Mucosa of descending colon (tissue), 3 donors: ENCODE results near the gene TRMT61A. TPM values are rescaled to one million over a fixed set of nuclear protein-coding genes. Genes with fewer than 3 reads are reported as not detected.

Source experiments
- ATAC-seq: fragments of 200-7000 bp; cut with Tn5 transposase; one replicate; pipeline ENCODE4 v1.9.1; 2020; ENCODE audit warnings: mild to moderate bottlenecking, moderate library complexity
- DNase-seq, 3 donors: peaks; one replicate each; pipeline ENCODE4 v3.0.0-alpha.2; 2020
- H3K36me3 ChIP-seq: fragments of 200-600 bp; one replicate; pipeline ENCODE4 v1.8.0; 2021; ENCODE audit warnings: low read depth, mild to moderate bottlenecking
- H3K4me1 ChIP-seq: fragments of 200-600 bp; one replicate; pipeline ENCODE4 v1.8.0; 2021; ENCODE audit warnings: low read depth, mild to moderate bottlenecking
- H3K4me3 ChIP-seq: fragments of 200-600 bp; one replicate; pipeline ENCODE4 v1.8.0; 2021; ENCODE audit warnings: mild to moderate bottlenecking
- H3K9me3 ChIP-seq: fragments of 200-600 bp; one replicate; pipeline ENCODE4 v1.8.0; 2021; ENCODE audit warnings: mild to moderate bottlenecking
- intact Hi-C, 2 donors: fragments of 100-400 bp; cut with DNase I in 1 of 2; cut with micrococcal nuclease in 1 of 2; formaldehyde crosslinking; loops; one replicate each; pipeline versions ENCODE4 v1.11.0 to v1.11.1; 2022; cut with DNase I, micrococcal nuclease
- total RNA-seq, 3 donors: library from RNA; stranded (reverse); fragmentation: NEBNext Ultra II Directional in 2 of 3; extraction: Animal tissue kit (Norgen Biotek cat#: 25700) in 2 of 3; gene quantifications; one replicate each; pipeline versions ENCODE4 v1.2.1 to v1.2.4, GENCODE V29; 2021 to 2023
- TF ChIP-seq, protein P1 (sequence below): fragments of 200-600 bp; IDR thresholded peaks from one replicate; pipeline ENCODE4 v1.8.0; 2022; ENCODE audit warnings: antibody characterized with exemption, mild to moderate bottlenecking
- donor health status: DM: no; HTN: no; CAD: no; lungs with moderate emphysema.
- donor health status: DM: no; HTN: no; CAD: no.
- donor health status: DM: no; HTN: yes; CAD: no.

Gene TRMT61A
- total RNA-seq, 3 donors from 2014 or later, result 10.2 to 23.7 (median 10.5) TPM

DNA sequence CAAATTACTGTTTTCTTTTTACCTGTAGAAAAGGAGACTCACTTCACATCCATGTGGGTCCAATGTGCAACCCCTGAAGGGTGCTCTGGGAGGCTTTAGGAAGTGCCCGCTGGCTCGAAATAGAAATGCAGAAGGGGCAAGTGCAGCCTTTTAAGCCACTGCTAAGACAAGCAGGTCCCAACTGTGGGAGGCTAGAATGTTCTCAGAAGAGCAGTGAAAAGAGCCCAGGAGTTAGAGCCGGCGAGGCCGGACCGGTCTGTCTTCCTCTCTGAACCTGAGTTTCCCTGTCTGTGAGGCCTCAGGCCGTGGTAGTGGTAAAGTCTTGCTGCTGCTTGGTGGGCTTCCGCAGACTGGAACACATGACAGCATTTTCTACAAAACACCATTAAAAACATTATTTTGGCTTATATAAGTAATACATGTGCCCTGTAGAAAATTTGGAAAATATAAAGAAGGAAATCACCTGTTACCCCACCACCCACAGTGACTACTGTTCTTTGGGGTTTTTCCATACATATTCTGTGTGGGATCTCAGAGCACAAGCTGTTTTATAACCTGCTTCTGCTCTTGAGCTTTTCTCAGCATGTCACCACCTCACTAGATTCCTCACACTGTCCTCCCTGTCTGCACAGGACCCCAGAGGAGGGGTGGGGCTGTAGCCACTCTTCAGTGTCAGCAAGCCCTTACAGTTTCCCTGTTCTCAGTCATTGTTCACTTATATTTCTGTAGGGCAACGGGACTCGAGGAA is 12.4 kb upstream of the TRMT61A start:
- H3K4me3 ChIP-seq, result no peak overlapping the region
- no peaks in the 10 kb centered on the region for H3K9me3 ChIP-seq
- DNase-seq, result peak in 1 of 3 donors; percentile 14
- H3K4me1 ChIP-seq, result peaks cover 29% of the 10 kb centered on the region
- TF ChIP-seq, protein P1, sequence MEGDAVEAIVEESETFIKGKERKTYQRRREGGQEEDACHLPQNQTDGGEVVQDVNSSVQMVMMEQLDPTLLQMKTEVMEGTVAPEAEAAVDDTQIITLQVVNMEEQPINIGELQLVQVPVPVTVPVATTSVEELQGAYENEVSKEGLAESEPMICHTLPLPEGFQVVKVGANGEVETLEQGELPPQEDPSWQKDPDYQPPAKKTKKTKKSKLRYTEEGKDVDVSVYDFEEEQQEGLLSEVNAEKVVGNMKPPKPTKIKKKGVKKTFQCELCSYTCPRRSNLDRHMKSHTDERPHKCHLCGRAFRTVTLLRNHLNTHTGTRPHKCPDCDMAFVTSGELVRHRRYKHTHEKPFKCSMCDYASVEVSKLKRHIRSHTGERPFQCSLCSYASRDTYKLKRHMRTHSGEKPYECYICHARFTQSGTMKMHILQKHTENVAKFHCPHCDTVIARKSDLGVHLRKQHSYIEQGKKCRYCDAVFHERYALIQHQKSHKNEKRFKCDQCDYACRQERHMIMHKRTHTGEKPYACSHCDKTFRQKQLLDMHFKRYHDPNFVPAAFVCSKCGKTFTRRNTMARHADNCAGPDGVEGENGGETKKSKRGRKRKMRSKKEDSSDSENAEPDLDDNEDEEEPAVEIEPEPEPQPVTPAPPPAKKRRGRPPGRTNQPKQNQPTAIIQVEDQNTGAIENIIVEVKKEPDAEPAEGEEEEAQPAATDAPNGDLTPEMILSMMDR, result no peak
- no peak for ATAC-seq
- H3K36me3 ChIP-seq, result no peaks in the 10 kb centered on the region
- intact Hi-C loops, result no loop called here

DNA sequence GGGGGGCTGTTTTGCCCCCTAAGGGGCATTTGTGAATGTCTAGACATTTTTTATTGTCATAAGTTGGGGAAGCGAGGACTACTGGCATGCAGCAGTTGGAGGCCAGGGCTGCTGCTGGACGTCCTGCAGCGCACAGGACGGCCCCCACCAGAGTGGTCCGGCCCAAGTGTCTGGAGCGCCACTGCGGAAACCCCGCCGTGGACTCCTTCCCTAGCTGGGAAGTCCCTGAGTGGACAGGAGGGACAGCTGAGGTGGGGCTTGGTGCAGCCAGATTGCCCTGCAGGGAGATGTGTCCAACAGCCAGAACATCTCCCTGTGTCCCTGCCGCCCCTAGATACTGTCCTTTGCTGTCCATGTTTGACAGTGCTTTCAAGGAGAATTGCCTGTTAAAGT is 11.8 kb upstream of the TRMT61A start:
- Histone ChIP-seq H3K4me1 (peaks cover 29% of the 10 kb centered on the region), H3K9me3 (no peaks in the 10 kb centered on the region), H3K4me3 (no peak overlapping the region), H3K36me3 (no peaks in the 10 kb centered on the region)
- DNase-seq (peak in 1 of 3 donors; percentile 29), ATAC-seq (no peak)
- intact Hi-C loops, result no loop called here
- TF ChIP-seq, protein P1, result no peak

DNA sequence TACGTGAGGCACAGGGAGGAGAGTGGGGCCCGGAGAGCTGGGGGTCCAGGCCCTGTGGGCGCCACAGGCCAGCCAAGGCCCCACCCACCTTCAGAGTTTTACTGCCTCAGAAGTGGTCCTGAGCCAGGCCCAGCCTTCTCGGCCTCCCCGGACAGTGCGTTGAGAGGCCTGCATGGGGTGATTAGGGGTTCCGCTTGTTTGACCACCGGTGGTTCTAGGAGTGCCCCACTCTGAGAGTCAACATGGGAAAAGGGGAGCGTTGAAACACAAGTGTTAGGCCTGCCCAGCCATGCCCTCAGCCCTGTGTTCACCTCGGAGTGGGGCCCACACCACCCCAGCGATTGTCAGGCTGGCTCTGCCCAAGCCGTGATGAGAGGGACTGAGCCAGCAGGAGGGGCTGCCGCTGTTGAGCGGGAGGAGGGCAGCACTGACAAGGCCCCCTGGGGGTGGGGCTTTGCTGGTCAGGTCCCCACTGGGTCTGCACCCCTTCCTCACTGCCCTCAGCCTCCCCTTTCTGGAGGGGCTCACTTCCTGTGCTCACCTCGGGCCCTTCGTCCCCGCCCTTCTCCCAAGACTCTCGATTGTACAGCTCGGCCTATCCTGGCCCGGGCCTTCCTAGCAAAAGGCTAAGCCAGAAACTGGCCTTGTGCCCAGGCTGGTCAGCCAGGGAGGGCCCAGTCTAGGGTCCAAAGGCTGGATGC is 11.1 kb upstream of the TRMT61A start:
- DNase-seq (peak in 2 of 3 donors; percentile 60 to 65), ATAC-seq (no peak)
- Histone ChIP-seq H3K9me3 (no peaks in the 10 kb centered on the region), H3K4me3 (no peak overlapping the region), H3K36me3 (no peaks in the 10 kb centered on the region), H3K4me1 (peaks cover 25% of the 10 kb centered on the region)
- TF ChIP-seq, protein P1, result no peak
- intact Hi-C loops, result no loop called here

DNA sequence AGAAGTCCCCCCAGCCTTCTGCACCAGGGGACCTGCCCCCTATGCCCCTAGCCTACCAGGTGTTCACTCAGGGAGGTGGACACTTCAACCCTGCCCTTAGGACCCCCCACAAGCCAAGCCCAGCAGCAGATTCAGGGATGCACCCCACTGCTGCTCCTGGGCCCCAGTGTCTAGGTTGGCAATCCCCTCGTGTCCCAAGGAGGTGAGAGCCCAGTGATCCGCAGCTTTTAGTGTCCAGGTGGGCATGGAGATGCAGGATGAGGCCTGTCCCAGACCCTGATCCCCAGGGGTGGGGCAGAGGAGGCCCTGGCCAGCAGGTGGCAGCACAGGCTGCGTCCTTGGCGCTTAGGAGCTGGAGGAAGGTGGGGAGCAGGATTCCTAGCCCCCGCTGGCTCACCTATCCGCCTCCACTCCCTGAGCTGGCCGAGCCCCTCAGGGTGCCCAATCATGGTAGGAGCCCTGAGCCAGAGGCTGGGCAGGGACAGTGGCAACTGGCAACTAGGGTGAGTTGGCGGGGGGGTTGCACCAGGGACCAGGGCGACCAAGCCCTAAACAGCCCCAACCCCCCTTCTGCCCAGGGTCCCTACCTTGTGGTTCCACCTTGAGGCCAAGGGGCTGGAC is 10.5 kb upstream of the TRMT61A start:
- peak; percentile 73 to 86 (median 84) for DNase-seq
- Histone ChIP-seq H3K9me3 (no peaks in the 10 kb centered on the region), H3K36me3 (no peaks in the 10 kb centered on the region), H3K4me1 (peaks cover 23% of the 10 kb centered on the region), H3K4me3 (no peak overlapping the region)
- intact Hi-C loops, result no loop called here
- ATAC-seq, result peak; percentile 44
- TF ChIP-seq, protein P1, result peak; percentile 90

DNA sequence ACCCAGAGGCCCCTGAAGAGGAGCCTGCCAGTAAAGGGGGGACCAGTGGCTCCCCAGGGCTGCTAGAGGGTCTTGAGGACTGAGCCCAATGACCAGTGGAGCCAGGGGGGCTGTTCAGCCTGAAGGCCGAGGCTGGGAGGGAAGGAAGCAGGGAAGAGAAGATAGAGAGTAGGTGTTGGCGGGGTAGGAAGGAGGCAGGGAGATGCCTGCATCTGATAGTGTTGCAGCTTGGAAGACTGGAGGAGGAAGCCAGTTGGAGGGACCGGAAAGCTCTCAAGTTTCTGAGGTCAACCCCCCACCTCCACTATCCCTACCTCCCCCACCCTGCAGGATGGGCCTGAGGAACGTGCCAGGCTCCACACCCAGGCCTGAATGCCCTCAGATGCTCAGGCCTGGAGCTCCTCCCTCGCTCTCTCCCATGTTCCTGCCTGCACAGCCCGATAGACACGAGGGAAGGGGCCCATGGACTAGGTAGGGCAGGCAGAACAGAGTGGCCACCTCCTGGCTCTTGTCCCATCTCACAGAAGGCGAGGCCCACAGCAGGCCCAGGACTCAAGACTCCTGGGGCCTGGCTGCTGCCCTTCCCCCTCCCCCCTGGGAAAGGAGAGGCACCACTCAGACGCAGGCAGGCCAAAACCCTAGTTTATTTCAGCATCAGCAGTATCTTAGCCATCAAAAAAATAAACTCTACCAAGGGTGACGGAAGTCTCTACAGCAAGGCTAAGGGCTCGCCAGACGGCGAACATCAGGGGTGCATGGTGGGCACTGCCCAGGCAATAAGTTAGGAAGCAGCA is 9.8 kb upstream of the TRMT61A start:
- Histone ChIP-seq H3K9me3 (no peaks in the 10 kb centered on the region), H3K4me3 (no peak overlapping the region), H3K4me1 (peaks cover 23% of the 10 kb centered on the region), H3K36me3 (no peaks in the 10 kb centered on the region)
- no peak for ATAC-seq
- intact Hi-C loops, result no loop called here
- peak in 2 of 3 donors; percentile 37 to 55 for DNase-seq
- TF ChIP-seq, protein P1, result no peak
